OCI-LY3 (cell line): ENCODE data around the gene ZSCAN9.

ENCODE experiments used
- EZH2phosphoT487 ChIP-seq: fragments of 200-600 bp; shearing (Covaris generic); IDR thresholded peaks from 2 replicates; pipeline ENCODE4 v1.6.1; 2018; ENCODE audit warnings: antibody characterized with exemption, mixed run types, low read depth
- TF ChIP-seq, protein P1 (sequence below): fragments of 200-600, 300-600 bp; sonication (generic); IDR thresholded peaks from 2 replicates; pipeline ENCODE4 v1.5.1; 2014; ENCODE audit warnings: antibody characterized with exemption, low read length, low read depth

DNA sequence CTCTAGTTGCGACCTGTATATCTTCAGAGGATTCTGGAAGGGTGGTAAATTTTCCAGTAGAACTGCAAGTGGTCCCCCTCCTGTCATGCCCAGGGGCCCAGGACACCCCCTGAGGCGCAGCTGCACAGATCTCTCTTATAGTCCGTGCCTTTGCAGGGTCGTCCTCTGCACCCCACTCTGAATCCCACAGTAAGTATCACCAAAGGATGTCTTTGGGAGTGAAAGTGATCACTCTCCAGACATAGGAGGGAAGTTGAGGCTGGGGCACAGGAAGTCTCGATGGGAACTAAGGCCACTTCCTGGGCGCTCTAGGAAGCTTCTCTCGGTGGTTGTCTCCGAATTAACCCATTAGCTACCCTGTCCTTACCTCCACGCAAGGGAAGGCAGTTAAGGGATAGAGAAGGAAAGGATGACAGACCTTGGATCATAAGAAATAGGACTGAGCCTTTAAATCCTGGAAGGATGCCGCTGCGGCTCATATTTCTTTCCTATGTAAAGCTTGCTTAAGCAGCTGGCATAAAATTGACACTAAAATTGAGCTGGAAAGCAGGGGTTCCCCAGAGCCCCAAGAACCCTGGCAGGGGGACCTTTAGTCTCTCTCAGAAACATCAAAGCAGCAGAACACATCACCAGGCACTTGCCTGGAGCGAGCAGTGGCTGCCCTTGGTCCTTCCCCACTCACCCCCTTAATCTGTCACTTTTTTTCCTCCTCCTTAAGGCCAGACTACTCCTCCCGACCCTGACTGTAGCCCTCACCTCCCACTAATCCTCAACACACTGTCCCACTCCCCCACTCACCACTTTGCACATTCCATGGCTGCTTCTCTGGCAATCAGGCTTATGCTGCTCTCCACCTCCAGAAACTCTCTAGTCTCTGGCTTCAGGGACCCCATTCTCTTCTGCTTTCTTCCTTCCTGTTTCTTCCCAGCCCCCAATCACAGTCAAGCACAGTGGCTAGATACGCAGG, 27.2 kb downstream of the ZSCAN9 start, which contains the start of gene ZKSCAN4:
- TF ChIP-seq, protein P1, sequence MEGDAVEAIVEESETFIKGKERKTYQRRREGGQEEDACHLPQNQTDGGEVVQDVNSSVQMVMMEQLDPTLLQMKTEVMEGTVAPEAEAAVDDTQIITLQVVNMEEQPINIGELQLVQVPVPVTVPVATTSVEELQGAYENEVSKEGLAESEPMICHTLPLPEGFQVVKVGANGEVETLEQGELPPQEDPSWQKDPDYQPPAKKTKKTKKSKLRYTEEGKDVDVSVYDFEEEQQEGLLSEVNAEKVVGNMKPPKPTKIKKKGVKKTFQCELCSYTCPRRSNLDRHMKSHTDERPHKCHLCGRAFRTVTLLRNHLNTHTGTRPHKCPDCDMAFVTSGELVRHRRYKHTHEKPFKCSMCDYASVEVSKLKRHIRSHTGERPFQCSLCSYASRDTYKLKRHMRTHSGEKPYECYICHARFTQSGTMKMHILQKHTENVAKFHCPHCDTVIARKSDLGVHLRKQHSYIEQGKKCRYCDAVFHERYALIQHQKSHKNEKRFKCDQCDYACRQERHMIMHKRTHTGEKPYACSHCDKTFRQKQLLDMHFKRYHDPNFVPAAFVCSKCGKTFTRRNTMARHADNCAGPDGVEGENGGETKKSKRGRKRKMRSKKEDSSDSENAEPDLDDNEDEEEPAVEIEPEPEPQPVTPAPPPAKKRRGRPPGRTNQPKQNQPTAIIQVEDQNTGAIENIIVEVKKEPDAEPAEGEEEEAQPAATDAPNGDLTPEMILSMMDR = no peak
- no peak for TF ChIP-seq EZH2phosphoT487
